HG02763 (cell line): ENCODE results near the gene GRK5.
"Not testable (repeated sequence)": the region's sequence is repeated elsewhere in the genome, so short reads cannot be mapped to it uniquely, and the experiment has no call there.

Experiments used
- ATAC-seq: cut with Tn5 transposase; IDR thresholded peaks from one replicate; pipeline ENCODE4 v1.9.1; 2021; ENCODE audit warnings: mild to moderate bottlenecking, moderate library complexity; ENCODE audit not compliant: unreplicated experiment

GRK5 gene

GRCh38 chr10:119431034-119431772 lies 223.8 kb downstream of the GRK5 start:
- ATAC-seq: no peak

GRCh38 chr10:119431773-119432135 lies 224.4 kb downstream of the GRK5 start:
- ATAC-seq: no peak

- ATAC-seq: not testable (repeated sequence)
Observed at GRCh38 chr10:119434942-119435341, 227.6 kb downstream of the GRK5 start.

- no peak for ATAC-seq
Observed at GRCh38 chr10:119438717-119439116, 231.3 kb downstream of the GRK5 start.

- ATAC-seq: no peak
Observed at GRCh38 chr10:119439922-119440321, 232.6 kb downstream of the GRK5 start.

GRCh38 chr10:119441151-119441821 lies 233.9 kb downstream of the GRK5 start:
- ATAC-seq: no peak

GRCh38 chr10:119441921-119442757 lies 234.8 kb downstream of the GRK5 start:
- ATAC-seq: no peak

- no peak for ATAC-seq
Observed at GRCh38 chr10:119442758-119443060, 235.3 kb downstream of the GRK5 start.

GRCh38 chr10:119443441-119443840 lies 236.1 kb downstream of the GRK5 start:
- ATAC-seq: no peak

GRCh38 chr10:119443970-119444660 lies 236.7 kb downstream of the GRK5 start:
- ATAC-seq: no peak

GRCh38 chr10:119444866-119445265 lies 237.5 kb downstream of the GRK5 start:
- ATAC-seq: no peak

- ATAC-seq: no peak
Observed at GRCh38 chr10:119445311-119445934, 238.1 kb downstream of the GRK5 start.

GRCh38 chr10:119445935-119446317 lies 238.6 kb downstream of the GRK5 start:
- no peak for ATAC-seq

GRCh38 chr10:119446441-119447277 lies 239.3 kb downstream of the GRK5 start:
- no peak for ATAC-seq

GRCh38 chr10:119447421-119447820 lies 240.1 kb downstream of the GRK5 start:
- ATAC-seq: no peak

- ATAC-seq: no peak
Observed at GRCh38 chr10:119447823-119448546, 240.6 kb downstream of the GRK5 start.

GRCh38 chr10:119448628-119449584 lies 241.5 kb downstream of the GRK5 start:
- ATAC-seq: no peak

GRCh38 chr10:119449760-119450461 lies 242.5 kb downstream of the GRK5 start:
- no peak for ATAC-seq
